KG1 (cell line): ENCODE results near the gene KCNIP1.

Experiments used
- DNase-seq: peaks from one replicate; lab custom pipeline; 2025; lab: John Stamatoyannopoulos, UW

Gene KCNIP1

DNA sequence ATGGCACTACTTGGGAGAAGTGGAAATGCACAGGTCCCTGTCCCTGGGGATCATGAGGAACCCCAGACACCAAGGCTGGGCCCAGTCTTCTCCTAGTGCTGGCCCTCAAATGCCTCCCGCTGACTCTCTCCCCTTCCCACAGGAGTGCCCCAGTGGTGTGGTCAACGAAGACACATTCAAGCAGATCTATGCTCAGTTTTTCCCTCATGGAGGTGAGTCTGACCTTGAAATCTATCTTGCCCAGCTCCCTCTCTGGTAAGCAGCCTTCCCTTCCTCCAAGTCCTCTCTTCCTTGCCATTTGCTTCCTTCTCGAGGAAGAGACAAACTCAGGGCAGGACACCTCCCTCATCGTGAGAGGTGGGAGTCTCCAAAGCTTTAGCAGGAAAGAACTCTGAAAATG is 216.4 kb downstream of the KCNIP1 start:
- no peak for DNase-seq

GRCh38 chr5:170720984-170721383 is 217.2 kb downstream of the KCNIP1 start:
- no peak for DNase-seq

GRCh38 chr5:170721681-170722080 is 217.9 kb downstream of the KCNIP1 start:
- DNase-seq = no peak

- DNase-seq = no peak
Measured at GRCh38 chr5:170722316-170722715, 218.5 kb downstream of the KCNIP1 start.

DNA sequence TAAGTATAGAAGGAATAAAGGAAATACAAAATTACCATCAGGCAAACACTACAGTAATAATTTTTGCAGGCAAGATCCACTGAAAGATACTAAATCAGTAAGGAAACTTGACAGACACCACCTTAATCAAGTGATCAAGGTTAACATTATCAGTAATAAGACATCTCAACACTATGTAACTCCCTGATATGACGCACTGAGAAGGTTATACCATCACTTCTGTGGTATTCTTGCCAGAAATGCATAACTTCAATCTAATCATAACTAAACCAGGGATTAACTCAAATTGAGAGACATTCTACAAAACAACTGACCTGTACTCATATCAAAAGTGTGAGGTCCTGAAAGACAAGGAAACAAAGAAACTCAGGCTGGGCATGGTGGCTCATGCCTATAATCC is 227.2 kb downstream of the KCNIP1 start:
- DNase-seq = no peak

GRCh38 chr5:170732685-170733084 is 228.9 kb downstream of the KCNIP1 start:
- no peak for DNase-seq

GRCh38 chr5:170736966-170737365 is 233.1 kb downstream of the KCNIP1 start:
- DNase-seq = no peak

GRCh38 chr5:170737591-170737990 is 233.8 kb downstream of the KCNIP1 start:
- DNase-seq = no peak

- DNase-seq = no peak
Measured at GRCh38 chr5:170738840-170739239, 235.0 kb downstream of the KCNIP1 start.

DNA sequence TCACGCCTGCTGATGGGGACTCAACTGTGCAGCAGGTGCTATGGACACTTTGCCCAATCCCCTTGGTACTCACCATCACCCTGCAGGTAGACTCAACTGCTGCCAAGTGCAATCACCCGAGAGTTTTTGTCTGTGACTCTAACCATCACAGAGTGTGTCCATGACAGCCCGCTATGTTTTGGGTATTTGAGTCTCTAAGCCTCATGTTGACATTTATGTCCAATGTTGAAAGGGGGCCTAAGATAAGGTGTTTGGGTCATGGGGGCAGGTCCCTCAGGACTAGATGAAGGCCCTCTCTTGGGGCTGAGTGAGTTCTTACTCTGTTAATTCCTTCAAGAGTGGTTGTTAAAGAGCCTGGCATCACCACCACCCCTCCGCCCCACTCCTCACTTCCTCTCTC is 235.6 kb downstream of the KCNIP1 start:
- DNase-seq = no peak

DNA sequence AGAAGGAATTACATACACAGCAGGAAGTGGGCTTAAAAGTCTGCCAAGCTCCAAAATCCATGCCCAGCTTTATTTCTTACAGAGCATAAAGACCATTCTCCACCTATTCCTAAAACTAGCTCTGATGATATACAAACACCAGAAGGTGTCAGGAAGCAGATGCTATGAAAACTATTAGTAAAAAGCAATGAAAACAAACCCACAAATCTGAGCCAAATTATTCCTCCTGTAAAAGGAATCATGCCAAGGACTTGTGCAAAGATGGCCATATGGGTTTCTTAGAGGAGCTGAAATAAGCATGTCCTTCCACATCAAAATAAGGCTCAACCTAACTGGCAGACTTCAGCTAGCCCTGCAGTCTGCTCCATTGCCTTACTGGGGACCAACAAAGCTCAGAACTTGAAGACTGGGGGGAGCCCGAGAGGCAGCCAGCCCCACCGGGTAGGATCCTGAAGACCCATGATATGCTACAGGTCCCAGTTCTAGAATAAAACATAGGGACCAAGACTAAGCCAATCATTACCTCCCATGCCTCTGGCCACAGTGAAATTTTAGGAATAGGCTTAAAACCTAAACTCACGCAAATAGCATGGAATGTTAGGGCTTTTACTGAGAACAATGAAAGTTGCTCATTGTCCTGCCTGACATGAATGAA is 236.9 kb downstream of the KCNIP1 start:
- no peak for DNase-seq

GRCh38 chr5:170741801-170742200 is 238.0 kb downstream of the KCNIP1 start:
- no peak for DNase-seq

DNA sequence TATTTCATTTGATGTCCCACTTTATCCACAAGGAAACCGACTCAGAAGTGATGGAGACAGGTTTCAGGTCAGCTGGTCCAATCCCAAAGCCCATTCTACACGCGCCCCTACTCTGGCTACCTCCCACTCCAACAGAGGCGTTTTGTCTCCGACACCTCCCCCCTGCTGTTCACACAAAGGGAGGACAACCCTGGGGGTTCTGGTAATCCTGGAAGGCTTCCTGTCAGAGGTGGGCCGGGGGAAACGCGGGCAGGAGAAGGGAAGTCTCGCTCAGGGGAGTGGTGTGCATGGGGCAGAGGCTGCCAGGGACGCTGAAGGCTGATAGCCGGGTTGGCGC is 240.0 kb downstream of the KCNIP1 start:
- DNase-seq = no peak

DNA sequence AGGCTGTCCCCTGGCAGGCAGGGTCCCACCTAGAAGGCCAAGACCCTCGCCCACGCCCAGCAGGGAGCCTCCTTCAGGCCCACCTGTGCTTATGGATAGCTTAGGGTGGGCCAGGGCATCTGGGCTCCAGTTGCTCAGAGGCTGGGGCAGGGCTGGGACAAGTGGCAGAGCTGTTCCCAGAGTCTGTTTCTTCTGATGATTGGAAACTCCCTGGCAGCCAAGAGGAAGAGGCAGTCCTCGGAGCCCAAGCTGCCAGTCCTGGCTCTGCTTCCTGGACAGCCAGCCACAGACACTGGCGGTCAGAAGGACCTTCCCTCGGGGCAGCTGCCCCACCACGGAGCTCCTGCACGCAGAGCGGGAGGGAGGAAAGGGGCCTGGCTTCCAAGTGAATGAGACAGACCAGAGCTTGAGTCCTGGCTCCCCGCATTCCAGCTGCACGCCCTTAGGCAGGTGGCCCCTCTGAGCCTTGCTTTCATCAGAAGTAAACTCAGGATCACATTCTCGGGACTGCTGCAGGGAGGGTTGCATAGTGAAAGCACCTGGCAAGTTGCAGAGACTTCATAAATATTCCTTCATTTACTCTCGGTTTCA is 241.8 kb downstream of the KCNIP1 start:
- DNase-seq = no peak

DNA sequence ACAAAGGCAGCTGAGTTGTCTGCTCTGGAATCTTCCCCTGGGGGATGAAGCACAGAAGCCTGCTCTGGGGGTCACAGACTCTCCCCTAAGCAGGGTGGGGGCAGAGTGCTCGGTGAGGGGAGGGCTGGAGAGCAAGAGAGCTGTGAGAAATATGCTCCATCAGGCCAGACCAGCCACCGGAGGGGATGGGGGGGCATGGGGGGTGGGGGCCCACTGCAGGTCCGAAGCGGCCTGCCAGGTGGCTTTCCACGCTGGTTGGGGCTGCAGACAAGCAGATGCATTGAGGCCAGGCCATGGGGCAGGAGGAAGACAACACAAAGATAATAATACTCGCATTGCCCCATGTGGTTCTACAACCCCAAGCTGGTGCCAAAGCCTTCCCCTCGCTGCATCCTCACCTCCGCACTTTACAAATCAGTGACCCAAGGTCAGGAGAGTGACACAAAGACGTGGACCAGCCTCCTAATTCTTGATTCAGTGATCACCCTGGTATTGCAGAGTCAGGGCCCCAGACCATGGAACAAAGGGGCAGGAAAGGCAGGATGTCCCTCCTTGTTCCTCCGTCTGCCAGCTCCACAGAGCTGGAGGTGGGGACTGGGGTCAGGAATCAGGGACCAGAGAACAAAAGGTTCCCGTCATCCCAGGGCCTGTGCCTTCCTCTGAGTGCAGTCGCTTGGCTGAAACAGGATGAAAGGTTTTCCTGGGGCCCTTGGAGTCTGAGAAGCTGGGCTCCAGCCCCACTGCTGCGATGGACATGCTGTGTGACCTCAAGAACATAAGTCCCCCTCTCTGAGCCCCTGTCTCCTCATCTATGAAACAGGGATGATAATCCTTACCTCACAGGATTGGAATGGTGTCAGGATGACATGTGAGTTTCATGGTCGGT is 242.5 kb downstream of the KCNIP1 start:
- DNase-seq = no peak

DNA sequence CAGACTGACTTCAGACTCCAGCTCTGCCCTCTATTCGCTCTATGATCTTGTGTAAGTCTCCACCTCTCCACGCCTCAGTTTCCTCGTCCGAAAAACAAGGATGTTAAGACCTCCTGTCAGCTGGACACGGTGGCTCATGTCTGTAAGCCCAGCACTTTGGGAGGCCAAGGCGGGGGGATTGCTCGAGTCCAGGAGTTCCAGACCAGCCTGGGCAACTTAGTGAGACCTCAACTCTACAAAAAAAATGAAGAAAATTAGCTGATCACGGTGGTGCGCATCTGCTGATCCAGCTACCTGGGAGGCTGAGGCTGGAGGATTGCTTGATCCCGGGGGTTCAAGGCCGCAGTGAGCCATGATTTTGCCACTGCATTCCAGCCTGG is 243.1 kb downstream of the KCNIP1 start:
- DNase-seq = no peak

- no peak for DNase-seq
Measured at GRCh38 chr5:170747357-170747756, 243.5 kb downstream of the KCNIP1 start.

GRCh38 chr5:170747851-170748250 is 244.0 kb downstream of the KCNIP1 start:
- DNase-seq = no peak

DNA sequence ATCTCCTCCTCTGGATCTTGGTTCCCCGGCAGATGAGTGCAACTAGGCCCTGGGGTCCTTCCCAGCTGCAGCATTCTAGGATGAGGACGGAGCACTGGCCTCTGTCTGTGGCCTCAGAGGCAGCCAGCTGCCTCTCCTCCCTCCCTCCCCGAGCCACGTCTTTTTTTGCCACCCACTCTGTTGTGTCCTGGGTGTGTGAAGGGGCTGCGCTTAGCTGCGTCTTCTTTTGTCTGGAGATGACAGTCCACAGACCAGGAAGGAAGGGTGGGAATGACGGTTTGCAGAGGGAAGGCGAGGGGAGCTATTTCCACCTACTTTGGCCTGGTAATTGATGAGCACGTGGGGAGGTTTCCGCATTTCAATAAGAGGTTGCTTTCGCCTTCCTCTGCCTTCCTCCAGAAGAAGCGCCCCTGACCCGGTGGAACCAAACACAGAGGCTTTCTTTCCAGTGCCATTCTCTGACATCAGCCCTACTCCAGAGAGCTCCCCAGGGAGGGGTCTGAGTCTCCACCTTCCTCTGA is 245.2 kb downstream of the KCNIP1 start:
- no peak for DNase-seq

DNA sequence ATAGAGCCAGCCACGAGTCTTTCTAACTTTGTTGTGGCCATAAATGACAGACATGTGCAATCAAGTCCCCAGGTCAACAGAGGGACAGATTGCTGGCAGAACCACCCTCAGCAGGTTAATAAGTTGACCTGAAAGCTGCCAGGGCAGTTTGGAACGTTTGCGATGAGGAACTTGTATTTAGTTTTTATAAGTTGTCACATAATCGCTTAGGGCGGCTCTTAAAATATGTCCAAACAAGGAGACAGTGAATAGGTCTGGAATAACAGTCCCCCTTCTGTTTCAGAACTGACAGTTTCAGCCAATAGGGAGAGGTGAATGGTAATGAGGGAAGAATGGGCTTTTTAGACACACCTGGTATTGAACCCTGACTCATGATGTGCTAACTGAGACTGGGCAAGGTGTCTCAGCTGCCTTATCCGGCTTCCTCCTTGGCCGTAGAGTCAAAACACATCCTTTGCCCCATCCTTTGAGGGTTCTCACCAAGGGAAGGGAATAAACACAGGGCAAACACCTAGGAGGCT is 246.2 kb downstream of the KCNIP1 start:
- no peak for DNase-seq

DNA sequence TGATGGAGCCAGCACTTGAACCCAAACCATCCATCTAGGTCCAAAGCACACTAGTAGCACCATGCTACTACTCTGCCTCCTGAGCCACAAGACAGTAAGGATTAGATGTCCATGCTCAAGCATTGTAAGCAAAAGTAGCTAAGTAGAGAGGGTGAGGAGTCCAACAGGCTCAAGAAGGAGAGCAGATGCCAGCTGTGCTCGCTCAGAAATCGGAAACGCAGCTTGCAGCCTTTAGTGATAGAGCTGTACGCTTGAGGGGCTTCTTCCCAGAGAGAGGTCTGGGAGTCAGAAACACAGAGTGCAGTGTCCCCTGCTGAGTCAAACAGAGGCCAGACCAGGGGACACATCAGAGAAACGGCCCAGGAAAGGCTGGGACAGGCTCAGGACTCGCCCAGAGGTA is 247.0 kb downstream of the KCNIP1 start:
- no peak for DNase-seq

GRCh38 chr5:170751631-170752030 is 247.8 kb downstream of the KCNIP1 start:
- DNase-seq = no peak
